ENCODE results near the gene ATXN7L3B. TPM values are rescaled to one million over a fixed set of nuclear protein-coding genes. Genes with fewer than 3 reads are reported as not detected.
A peak's percentile ranks its signal among the peaks of the same experiment; 100 is the strongest.

Gene ATXN7L3B
- total RNA-seq, 1 experiment from 2014 or later: 21.1 TPM

DNA sequence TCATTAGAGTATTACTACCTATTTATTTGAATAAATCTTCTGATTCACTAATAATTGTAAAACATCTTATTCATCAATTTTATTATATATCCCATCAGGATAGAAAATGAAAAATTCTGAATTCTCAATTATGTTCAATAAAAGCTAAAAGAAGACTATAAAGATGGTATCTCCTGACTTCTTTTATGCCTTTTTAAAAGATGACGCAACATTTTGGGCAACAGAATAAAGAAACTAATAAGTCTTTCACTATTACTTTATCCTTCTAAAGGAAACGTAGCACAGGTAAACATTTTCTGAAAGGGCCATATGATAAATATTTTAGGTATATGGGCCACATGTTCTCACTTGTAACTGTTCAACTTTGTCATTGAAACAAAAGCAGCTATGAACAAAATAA lies 10.1 kb upstream of the ATXN7L3B start:
- intact Hi-C loops (cut with micrococcal nuclease): no loop called here
- TF ChIP-seq, protein P1, sequence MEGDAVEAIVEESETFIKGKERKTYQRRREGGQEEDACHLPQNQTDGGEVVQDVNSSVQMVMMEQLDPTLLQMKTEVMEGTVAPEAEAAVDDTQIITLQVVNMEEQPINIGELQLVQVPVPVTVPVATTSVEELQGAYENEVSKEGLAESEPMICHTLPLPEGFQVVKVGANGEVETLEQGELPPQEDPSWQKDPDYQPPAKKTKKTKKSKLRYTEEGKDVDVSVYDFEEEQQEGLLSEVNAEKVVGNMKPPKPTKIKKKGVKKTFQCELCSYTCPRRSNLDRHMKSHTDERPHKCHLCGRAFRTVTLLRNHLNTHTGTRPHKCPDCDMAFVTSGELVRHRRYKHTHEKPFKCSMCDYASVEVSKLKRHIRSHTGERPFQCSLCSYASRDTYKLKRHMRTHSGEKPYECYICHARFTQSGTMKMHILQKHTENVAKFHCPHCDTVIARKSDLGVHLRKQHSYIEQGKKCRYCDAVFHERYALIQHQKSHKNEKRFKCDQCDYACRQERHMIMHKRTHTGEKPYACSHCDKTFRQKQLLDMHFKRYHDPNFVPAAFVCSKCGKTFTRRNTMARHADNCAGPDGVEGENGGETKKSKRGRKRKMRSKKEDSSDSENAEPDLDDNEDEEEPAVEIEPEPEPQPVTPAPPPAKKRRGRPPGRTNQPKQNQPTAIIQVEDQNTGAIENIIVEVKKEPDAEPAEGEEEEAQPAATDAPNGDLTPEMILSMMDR (IDR thresholded peaks at IDR 0.05; ENCODE audit: unreplicated experiment): no peak
- ChIA-PET CTCF (no interaction called here), POLR2A (no interaction called here)
- H3K4me1 Mint-ChIP-seq (ENCODE audit: insufficient read depth, unreplicated experiment): no peaks in the 10 kb centered on the region
- H3K27me3 Mint-ChIP-seq (ENCODE audit: insufficient read depth, unreplicated experiment): no peaks in the 10 kb centered on the region
- no peaks in the 10 kb centered on the region for H3K36me3 Mint-ChIP-seq (ENCODE audit: insufficient read depth, unreplicated experiment)
- H3K9me3 Mint-ChIP-seq (ENCODE audit: unreplicated experiment): no peaks in the 10 kb centered on the region
- no peak overlapping the region for H3K27ac Mint-ChIP-seq (ENCODE audit: low read depth, unreplicated experiment)
- no TSS peak for BruUV-seq (replicated peaks)
- no peak for DNase-seq (ENCODE audit: unreplicated experiment)
- no peak overlapping the region for H3K4me3 Mint-ChIP-seq (ENCODE audit: unreplicated experiment)

DNA sequence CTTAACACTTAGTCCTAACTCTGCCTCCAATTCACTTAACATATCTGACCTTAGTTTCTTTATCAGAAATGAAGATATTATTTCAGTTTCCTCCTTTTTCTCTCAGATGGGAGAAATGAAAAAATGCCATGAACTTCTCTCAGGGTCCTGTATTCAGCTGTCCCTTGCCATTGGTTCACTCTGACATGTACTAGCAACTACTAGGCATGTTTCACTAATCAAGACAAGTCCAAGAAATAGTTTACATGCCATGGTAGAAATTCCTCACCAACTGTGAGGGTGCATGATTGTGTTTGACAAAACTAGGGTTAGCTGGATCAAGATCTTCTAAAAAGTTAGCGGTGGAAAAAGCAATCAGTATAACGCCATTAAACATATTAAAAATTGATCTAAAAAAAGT lies 7.0 kb upstream of the ATXN7L3B start:
- H3K36me3 Mint-ChIP-seq (ENCODE audit: insufficient read depth, unreplicated experiment): no peaks in the 10 kb centered on the region
- no peaks in the 10 kb centered on the region for H3K27me3 Mint-ChIP-seq (ENCODE audit: insufficient read depth, unreplicated experiment)
- ChIA-PET CTCF (no interaction called here), POLR2A (no interaction called here)
- no peaks in the 10 kb centered on the region for H3K4me1 Mint-ChIP-seq (ENCODE audit: insufficient read depth, unreplicated experiment)
- no peak for DNase-seq (ENCODE audit: unreplicated experiment)
- no peak overlapping the region for H3K4me3 Mint-ChIP-seq (ENCODE audit: unreplicated experiment)
- no peaks in the 10 kb centered on the region for H3K9me3 Mint-ChIP-seq (ENCODE audit: unreplicated experiment)
- intact Hi-C loops (cut with micrococcal nuclease): loop anchor here (10.0 kb wide), 1 partner anchor 506 kb away; no protein-coding TSS in a partner anchor
- H3K27ac Mint-ChIP-seq (ENCODE audit: low read depth, unreplicated experiment): no peak overlapping the region
- no TSS peak for BruUV-seq (replicated peaks)
- TF ChIP-seq, protein P1 (IDR thresholded peaks at IDR 0.05; ENCODE audit: unreplicated experiment): no peak

DNA sequence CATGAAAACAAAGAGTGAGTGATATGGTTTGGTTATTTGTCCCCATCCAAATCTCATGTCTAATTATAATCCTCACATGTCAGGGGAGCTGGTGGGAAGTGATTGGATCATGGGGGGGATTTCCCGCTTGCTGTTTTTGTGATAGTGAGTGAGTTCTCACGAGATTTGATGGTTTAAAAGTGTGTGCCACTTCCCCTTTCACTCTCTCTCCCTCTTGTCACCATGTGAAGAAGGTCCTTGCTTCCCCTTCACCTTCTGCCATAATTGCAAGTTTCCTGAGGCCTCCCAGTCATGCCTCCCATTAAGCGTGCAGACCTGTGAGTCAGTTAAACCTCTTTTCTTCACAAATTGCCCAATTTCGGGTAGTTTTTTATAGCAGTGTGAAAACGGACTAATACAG lies 2.1 kb upstream of the ATXN7L3B start:
- intact Hi-C loops (cut with micrococcal nuclease): loop anchor here (10.0 kb wide), 1 partner anchor 511 kb away; no protein-coding TSS in a partner anchor
- Mint-ChIP-seq H3K4me3 (ENCODE audit: unreplicated experiment) (no peak overlapping the region), H3K9me3 (ENCODE audit: unreplicated experiment) (no peaks in the 10 kb centered on the region), H3K4me1 (ENCODE audit: insufficient read depth, unreplicated experiment) (peaks cover 20% of the 10 kb centered on the region), H3K36me3 (ENCODE audit: insufficient read depth, unreplicated experiment) (peaks cover 27% of the 10 kb centered on the region), H3K27ac (ENCODE audit: low read depth, unreplicated experiment) (no peak overlapping the region), H3K27me3 (ENCODE audit: insufficient read depth, unreplicated experiment) (no peaks in the 10 kb centered on the region)
- TF ChIP-seq, protein P1 (IDR thresholded peaks at IDR 0.05; ENCODE audit: unreplicated experiment): no peak
- no TSS peak for BruUV-seq (replicated peaks)
- POLR2A ChIA-PET: no interaction called here
- CTCF ChIA-PET: interaction anchor here (0.7 to 1.2 kb wide), 3 partner anchors 56 to 119 kb away, joined by 3 to 5 read pairs (median 4); no protein-coding TSS in a partner anchor
- no peak for DNase-seq (ENCODE audit: unreplicated experiment)

DNA sequence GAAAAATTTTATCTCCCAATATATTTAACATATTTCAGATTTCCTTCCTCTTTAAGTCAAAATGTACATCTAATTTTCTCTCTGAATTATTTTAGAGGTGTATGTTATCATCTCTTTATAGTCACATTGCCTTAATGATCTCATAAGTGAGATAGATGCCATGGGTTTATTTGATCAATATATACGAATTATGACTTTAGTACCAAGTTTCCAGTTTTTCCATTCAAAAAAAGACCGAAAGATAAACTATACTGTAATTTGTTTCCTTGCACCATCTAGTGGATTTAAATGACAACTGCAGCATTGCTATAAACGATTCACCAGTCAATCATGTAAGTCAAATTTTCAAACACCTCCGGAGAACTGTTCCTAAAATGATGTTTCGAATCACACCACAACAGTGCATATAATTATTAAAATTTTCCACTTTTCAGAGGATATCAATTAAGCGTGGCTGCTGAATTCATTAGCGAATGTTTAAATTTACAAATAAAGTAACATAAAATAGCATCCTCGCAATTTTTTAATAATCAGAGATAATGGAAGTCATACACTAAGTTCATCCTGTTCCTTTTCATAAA lies 419 bp upstream of the ATXN7L3B start:
- TSS peak; percentile 94 for BruUV-seq (replicated peaks)
- TF ChIP-seq, protein P1 (IDR thresholded peaks at IDR 0.05; ENCODE audit: unreplicated experiment): peak; percentile 58
- Mint-ChIP-seq H3K27ac (ENCODE audit: low read depth, unreplicated experiment) (peak overlapping the region; percentile 100), H3K4me3 (ENCODE audit: unreplicated experiment) (peak overlapping the region; percentile 97), H3K4me1 (ENCODE audit: insufficient read depth, unreplicated experiment) (peaks cover 34% of the 10 kb centered on the region), H3K27me3 (ENCODE audit: insufficient read depth, unreplicated experiment) (no peaks in the 10 kb centered on the region), H3K9me3 (ENCODE audit: unreplicated experiment) (no peaks in the 10 kb centered on the region), H3K36me3 (ENCODE audit: insufficient read depth, unreplicated experiment) (peaks cover 41% of the 10 kb centered on the region)
- POLR2A ChIA-PET: interaction anchor here (0.9 to 2.7 kb wide), 5 partner anchors 13 to 224 kb away, joined by 3 to 11 read pairs (median 9); no protein-coding TSS in a partner anchor
- DNase-seq (ENCODE audit: unreplicated experiment): peak; percentile 60
- CTCF ChIA-PET: interaction anchor here (0.6 to 1.8 kb wide), 7 partner anchors 61 to 601 kb away, joined by 3 to 7 read pairs (median 4); no protein-coding TSS in a partner anchor
- intact Hi-C loops (cut with micrococcal nuclease): loop anchor here (1.0 to 10.0 kb wide), 4 partner anchors 110 to 512 kb away; no protein-coding TSS in a partner anchor

Data from MCF 10A (cell line).